GM21529 (cell line): ENCODE measurements around the gene ELF2.
"Not testable (repeated sequence)": the region's sequence is repeated elsewhere in the genome, so short reads cannot be mapped to it uniquely, and the experiment has no call there.

Source experiments
- ATAC-seq: cut with Tn5 transposase; IDR thresholded peaks from one replicate; pipeline ENCODE4 v1.9.1; 2021; ENCODE audit not compliant: unreplicated experiment

ELF2 gene

DNA sequence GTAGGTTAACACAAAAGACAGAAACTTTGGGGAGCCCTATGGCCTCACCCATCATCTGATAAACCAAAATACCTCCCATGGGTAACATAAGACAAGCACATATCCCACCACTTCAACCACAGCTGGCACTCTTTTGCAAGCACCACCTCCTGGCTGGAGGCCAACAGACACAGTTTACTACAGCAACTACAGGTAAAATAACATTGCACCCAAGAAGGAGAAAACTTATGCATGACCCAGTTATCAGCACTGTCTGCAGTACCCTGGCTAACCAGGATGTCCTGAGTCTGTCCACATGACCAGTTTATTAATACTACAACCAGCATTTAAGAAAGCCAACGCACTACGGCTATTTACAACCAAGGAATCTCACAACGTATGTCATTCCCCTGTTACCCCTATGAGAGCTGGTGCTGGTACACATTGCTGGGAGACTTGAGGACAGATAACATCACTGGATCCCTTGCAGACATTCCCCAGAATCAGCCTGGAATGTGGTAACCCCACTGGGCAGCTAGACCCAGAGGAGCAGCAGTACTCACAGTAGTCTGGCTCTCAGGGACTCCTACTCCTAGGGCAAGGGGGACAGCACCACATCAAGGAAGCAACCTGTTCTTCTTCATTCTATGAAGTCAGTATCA lies 32.0 kb downstream of the ELF2 start:
- ATAC-seq = no peak

DNA sequence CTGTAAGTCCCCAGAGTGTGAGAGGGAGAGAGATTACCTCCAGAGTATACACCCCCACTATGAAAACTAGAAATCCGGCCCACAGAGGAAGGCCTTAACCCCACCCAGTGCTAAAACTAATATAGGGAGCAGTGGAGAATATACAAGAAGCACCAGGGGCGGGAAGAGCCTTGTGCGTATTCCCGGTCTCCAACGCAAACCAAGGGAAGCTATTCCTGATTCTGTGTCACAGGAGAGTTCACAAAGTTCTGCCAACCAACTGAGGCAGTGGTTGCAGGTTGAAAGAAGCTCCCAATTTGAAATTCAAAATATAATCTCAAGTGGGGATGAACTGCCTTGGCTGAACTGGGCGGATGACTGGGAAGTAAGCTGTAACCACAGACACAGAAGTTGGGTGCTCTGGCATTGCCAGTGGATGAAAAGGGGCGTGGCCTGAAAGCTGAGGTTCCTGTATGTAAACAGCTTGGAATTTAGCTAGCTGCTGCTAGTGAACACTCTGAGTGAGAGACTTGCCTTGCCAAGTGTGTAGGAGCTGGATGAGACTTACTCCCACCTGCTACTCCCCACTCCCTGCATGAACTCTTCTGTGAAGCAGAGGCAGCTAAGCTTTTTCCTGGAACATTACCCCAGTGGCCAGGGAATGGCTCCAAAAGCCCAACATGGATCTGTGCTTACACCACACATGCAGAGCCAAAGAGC lies 32.7 kb downstream of the ELF2 start:
- no peak for ATAC-seq

DNA sequence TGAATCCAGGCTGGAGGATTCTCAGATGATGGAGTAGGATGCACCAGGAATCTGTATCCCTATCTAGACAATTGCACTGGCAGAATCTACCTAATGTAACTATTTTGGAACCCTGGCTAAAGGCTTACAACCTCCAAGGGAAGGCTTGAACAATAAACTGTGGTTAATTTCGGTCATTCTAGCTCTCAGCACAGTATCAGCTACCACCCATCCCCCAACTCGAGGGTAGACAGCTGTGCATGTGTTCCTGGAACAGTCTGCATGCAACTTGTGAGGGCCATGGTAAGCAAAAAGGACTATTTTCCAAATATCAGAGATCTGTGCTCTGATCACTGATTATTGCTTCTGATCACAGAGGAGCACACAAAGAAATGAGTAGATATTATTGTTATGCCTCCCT lies 34.0 kb downstream of the ELF2 start:
- no peak for ATAC-seq

DNA sequence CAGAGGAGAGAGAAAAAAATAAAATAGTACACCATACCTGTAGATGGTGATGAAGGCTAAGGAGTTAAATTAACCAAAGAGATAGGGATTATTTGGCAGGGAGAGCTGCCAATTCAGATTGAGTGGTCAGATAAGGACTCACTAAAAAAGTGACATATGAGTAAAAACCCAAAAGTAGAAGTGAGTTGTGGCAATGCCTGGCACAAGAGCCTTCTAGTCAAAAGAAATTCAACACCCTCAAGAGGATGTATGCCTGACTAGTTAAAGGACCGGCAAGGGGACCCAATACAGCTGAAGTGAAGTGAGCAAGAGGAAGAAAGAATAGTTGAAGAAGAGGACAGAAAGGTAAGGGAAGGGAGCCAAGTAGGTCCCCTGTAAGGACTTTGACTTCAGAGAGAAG lies 34.9 kb downstream of the ELF2 start:
- peak; percentile 80 for ATAC-seq

DNA sequence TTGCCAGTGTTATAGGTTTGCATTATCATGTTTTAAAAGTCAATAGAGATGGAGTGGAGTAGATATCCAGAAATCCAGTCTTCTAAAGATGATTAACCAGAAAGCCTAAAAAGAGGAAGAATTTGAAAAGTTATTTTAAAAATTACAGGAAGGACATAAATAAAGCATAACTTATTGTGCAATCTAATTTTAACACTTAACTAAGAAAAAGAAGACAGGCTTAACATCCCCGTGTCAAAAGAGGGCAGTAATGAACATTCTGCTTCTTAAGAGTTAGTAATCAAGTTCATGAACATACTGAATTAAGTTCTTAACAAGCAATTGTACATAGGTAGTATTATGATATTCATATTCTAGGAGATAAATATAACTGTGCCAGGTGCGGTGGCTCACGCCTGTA lies 39.3 kb downstream of the ELF2 start:
- ATAC-seq = no peak

DNA sequence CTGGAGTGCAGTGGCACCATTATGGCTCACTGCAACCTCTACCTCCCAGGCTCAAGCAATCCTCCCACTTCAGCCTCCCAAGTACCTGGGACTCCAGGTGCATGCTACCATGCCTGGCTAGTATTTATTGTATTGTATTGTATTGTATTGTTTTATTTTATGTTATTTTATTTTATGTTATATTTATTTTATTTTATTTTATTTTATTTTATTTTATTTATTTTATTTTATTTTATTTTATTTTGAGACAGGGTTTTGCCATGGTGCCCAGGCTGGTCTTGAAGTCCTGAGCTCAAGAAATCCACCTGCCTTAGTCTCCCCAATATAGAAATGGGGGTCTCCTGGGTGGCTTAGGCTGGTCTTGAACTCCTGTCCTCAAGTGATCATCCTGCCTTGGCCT lies 42.6 kb downstream of the ELF2 start:
- no peak for ATAC-seq

DNA sequence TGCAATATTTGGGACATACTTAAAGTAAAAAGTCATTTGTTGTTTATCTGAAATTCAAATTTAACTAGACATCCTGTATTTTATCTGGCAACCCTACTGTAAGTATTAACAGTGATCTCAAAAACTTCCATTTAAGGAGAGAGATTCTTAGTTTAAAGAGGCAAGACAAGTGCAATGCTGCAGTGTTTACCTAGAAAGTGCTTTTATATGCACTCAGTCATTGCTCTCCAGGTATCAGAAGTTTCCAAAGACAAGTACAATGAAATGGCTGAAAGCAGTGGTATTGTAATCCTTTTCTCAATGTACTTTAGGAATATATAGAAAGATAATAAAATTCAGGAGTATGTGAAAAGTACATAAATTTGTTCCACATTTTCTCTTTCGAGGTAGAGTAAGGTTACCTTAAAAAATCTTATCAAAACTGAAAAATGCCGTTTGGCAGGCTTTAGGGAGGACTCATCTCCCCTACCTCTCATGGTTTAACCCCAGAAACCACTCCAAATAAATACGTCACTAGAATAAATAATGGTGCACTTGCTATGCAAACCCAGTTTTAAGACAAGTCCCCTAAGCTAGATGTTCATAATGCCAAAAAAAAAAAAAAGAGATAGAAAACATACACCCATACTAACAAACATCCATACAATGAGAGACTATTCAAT lies 45.7 kb downstream of the ELF2 start:
- no peak for ATAC-seq

DNA sequence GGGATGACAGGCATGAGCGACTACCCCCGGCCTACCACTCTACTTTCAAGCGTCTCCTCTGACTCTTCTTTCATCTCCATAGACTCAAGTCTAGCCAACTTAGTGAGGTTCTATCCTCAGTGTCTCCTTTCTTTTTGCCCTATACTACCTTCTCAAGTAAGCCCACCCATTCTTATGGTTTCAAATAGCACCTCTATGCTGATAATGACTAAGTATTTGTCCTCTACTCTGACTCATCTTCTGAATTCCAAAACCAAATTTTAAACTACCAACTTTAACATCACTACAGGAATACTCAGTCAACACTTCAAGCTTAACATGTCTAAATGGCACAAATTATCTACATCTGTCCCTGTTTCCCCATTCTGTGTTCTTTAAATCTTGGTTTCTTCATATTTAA lies 47.8 kb downstream of the ELF2 start:
- ATAC-seq = no peak

DNA sequence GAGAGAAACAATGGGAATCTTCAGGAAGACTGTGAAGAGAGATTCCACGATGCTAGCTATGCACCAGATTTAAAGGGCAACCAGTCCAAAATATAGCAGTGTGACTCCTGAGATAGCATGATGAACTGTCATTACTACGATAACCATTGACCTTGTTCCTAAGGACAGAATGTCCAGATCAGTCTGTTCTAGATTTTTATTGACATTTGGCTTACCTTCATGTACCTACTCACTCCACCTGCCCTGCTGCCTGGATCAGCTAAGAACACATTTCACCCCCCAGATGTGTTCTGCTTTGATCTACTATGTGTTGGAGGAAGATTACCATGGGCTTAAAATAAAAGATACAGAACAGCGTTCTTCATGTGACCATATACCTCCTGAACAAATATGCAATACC lies 50.1 kb downstream of the ELF2 start:
- ATAC-seq = no peak

DNA sequence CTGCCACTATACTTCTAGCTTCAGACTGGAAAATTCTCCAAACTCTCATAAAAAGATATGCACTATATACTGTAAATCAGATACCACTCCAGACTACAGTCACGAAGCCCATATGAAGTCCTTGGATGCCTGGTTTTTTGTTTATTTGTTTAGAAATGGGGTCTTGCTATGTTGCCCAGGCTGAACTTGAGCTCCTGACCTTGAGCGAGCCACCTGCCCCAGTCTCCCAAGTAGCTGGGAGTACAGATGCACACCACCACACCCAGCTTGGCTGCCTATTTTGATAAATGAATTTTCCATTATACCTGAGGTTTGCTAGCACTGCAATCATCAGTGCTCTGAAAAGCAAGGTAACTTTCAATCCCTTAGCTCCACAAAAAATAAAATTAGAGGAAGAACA lies 53.1 kb downstream of the ELF2 start:
- ATAC-seq = no peak

DNA sequence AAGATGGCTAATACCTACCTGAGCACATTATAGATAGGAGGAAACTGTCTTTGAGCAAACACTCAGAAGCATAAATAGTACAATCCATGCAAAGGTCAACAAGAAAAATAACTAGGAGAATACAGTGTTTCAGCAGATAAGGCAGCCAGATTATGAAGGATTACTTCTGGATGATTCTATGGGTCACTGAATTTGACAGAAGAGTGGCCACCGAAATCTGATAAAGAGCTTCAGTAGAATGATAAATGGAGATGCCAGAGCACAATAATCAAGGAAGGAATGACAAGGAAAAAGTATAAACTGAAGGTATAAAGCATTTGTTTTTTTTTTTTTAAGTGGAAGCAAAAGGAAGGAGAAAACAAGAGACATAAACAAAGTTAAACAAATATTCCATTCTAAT lies 58.7 kb downstream of the ELF2 start:
- ATAC-seq = no peak

DNA sequence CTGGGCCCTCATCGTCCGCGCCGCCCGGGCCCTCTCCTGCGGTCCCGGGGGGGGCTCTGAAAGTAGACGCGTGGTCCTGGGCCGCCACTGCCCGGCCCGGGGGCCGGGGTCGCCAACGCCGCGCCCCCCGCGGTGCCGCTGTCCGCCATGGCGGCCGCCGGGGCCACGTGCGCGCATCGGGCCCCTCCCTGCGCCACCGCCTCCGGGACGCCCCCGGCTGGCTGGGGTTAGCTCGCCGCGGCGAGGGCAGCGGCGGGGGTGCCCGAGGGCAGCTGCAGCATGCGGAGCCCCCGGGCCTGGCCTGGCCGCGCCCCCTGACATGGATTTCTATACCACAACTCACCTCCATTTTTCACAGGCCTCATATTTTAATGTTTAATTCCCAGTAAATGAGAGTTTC lies 61.8 kb downstream of the ELF2 start:
- ATAC-seq = no peak

DNA sequence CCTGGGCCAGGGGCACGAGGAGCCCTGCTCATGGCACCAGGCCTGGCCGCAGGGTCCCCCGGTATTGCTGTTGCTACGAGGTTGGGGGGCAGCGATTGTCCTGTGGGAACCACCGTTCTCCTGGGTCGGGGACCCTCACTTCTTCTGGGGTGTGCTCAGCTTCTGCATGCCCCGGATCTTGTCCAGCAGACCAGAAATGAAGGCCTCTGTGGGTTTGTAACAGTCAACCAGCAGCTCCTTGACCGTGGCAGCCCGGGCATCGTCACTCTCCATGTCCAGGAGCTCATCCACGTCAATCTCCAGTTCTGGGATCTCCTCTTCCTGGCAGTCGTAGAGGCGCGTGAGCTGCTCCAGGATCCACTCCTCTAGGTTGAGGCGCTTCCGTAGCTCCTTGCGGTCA lies 62.2 kb downstream of the ELF2 start:
- not testable (repeated sequence) for ATAC-seq

DNA sequence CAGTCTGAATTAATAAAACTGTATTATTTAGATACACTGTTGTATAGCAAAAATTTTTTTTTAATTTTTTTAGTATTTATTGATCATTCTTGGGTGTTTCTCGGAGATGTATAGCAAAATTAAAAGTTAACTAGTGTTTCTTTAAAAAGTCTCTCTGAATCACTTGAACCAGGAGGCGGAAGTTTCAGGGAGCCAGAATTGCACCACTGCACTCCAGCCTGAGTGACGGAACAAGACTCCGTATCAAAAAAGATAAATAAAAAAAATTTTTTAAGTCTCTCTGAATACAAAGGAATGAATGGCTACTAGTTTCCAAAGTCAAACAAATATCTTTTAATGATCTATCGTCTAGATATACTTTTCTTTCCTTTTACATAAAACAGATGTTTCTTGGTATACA lies 64.4 kb downstream of the ELF2 start:
- ATAC-seq = no peak

DNA sequence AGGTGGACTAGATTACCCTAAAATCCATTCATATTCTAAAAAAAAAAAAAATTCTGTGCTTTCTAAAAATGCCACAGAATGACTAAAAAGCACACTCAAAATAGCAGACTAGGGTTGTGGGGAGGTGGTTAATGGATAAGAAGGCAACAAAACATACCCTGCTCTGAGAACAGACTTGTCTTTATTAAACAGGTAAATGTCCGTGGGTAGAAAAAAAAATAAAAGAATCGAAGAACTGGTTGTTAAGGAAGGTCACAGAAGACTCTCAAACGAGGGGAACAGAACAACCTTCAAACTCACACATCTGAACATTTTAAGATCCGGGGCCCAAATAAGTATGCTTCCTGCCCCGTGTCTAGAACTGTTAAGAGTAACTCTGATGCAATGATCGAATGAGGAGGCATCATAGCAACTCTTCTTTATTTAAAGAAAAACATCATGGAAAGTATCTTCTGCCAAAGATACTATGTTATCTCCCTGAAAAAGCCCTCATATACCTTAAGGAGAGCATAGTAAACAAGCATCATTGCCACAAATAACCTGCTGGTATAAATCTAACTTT lies 68.4 kb downstream of the ELF2 start:
- ATAC-seq = no peak

DNA sequence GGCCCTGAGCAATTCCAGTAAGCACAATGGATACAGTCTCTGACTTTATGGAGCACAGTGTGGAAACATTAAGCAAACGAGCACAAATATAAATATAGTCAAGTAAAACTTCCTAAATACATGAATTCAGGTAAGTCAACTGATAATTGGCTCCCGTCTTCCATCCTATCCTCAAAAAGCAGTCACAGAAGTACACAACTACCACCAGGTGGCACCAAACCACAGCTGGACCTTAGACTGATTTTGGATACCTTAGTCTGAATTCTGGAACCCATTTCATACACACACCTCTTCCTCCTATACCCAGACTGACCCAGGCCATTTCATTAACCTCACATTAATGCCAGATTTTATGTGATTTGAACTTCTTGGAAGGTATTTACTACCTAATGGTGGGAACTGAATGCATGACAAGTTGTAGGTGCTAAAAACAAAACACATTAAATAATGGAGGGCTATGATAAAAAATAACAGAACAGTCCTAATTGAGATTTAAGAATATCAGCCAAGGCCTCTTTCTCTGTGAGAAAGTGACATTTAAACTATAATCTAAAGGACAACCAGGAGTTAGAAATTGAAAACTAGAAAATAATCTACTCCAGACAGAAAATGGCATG lies 77.5 kb downstream of the ELF2 start:
- peak; percentile 90 for ATAC-seq

DNA sequence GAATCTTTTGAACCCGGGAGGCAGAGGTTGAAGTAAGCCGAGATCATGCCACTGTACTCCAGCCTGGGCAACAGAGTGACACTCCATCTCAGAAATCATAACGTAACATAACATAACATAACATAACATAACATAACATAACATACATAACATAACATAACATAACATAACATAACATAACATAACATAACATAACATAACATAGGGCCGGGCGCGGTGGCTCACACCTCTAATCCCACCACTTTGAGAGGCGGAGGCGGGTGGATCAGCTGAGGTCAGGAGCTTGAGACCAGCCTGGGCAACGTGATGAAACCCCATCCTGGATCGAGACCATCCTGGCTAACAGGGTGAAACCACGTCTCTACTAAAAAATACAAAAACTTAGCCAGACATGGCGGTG lies 84.7 kb downstream of the ELF2 start:
- no peak for ATAC-seq

DNA sequence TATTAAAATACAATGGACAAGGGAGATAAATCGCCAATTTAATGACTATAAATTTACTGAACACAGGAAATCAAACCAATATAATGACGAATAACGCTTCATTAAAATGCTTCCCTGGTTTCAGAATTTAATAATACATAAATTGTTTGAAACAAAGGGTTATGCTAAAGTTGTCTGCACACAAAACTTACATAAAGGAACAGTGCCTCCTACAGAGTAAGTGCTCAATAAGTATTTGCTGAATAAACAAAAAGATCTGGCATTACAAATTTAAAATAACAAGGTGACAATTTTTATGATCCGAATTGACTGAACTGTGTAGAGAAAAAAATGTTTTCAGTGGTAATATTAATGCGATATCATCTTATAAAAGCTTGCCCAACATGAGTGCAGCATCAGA lies 91.9 kb downstream of the ELF2 start:
- ATAC-seq = no peak

DNA sequence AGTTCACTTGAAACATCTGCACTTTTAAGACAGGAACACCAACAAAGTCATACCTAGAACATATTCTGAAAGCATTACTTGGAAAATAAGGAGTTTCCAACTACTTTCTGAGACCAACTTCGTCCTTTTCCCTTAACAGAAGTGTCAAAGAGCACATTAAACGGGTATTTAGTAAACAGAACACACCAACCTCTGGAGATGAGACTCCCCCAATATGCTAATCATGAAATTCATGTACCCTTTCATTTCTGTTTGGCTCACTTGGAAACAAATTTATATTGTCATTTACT lies 92.3 kb downstream of the ELF2 start:
- ATAC-seq = no peak

DNA sequence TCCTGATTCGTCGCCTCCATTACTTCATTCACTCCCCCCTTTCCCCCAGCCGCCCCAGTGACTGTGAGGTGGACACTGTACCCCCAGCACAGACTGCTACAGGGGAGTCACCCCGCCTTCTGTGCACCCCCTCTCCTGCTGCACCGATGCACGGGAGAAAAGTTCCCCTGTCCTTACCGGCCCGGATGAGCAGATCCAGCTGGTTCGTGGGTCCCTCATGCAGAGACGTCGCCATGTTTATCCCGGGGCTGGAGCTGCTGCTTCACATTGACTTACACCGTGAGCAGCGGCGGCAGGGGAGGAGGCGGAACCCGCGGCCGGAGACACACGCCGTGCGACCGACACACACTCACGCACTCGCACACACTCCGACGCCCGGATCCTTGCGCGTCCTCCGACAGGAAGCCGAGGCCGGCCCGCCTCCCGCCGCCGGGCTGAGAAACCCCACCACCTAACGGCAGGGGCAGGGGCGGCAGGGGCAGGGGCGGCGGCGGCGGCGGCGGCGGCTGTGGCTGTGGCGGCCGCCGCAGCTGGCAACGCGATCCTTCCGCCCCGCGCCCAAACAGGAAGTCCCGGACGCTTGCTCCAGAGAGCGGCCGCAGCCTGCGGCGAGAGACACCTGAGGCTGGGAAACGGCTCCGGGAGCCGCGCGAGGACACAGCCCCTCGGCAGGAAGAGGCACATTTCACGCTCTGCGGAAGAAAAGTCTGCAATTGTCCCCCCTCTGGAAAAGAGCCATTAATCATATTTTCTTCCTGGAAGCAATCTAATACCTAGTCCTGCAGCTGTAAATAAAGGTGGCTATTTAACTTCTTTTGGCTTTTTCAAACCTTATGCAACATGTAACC lies 92.8 kb downstream of the ELF2 start:
- ATAC-seq = peak; percentile 61

DNA sequence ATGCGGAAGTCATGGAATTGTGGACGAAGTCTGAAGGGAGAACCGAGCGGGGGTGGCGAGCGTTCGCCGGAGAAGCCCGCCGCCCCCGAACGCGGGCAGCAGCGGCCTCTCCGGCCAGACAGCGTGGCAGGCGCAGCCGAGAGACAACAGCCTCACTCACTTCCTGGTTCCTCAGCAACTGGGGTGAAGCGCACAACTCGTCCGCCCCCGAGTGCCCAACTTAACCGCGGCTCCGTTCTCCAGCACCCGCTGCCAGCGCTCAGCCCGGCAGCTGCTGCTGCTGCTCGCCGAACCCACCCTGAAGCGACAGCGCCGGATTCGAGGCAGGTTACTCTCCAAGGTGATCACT lies 93.4 kb downstream of the ELF2 start:
- ATAC-seq = peak; percentile 33
